GM18505 (cell line): ENCODE data around the gene A2M.

ENCODE experiments used
- ATAC-seq: cut with Tn5 transposase; IDR thresholded peaks from one replicate; pipeline ENCODE4 v1.9.1; 2021; ENCODE audit not compliant: unreplicated experiment
- POLR2A ChIP-seq: IDR thresholded peaks from 4 replicates; pipeline ENCODE4 v1.6.1; 2011; ENCODE audit warnings: borderline replicate concordance; ENCODE audit not compliant: insufficient read depth, insufficient read length; ENCODE audit errors: extremely low read depth

Gene A2M

GRCh38 chr12:9113296-9113986 is 2.3 kb downstream of the A2M start:
- ATAC-seq: no peak
- no peak for TF ChIP-seq POLR2A

- ATAC-seq: no peak
- TF ChIP-seq POLR2A: no peak
Measured at GRCh38 chr12:9112076-9112853, 3.5 kb downstream of the A2M start.

- no peak for TF ChIP-seq POLR2A
- no peak for ATAC-seq
Measured at GRCh38 chr12:9111525-9111924, 4.2 kb downstream of the A2M start.

- ATAC-seq: no peak
- no peak for TF ChIP-seq POLR2A
Measured at GRCh38 chr12:9109737-9110491, 5.8 kb downstream of the A2M start.

GRCh38 chr12:9109213-9109522 is 6.6 kb downstream of the A2M start:
- no peak for TF ChIP-seq POLR2A
- no peak for ATAC-seq

- TF ChIP-seq POLR2A: no peak
- ATAC-seq: no peak
Measured at GRCh38 chr12:9108504-9109212, 7.1 kb downstream of the A2M start.

GRCh38 chr12:9107542-9107873 is 8.2 kb downstream of the A2M start:
- no peak for TF ChIP-seq POLR2A
- no peak for ATAC-seq

- no peak for TF ChIP-seq POLR2A
- ATAC-seq: no peak
Measured at GRCh38 chr12:9106610-9107541, 8.8 kb downstream of the A2M start.

GRCh38 chr12:9106067-9106466 is 9.7 kb downstream of the A2M start:
- no peak for TF ChIP-seq POLR2A
- no peak for ATAC-seq

- ATAC-seq: no peak
Measured at GRCh38 chr12:9104767-9105423, 10.8 kb downstream of the A2M start.

GRCh38 chr12:9104087-9104486 is 11.6 kb downstream of the A2M start:
- TF ChIP-seq POLR2A: no peak

More at GRCh38 chr12:9104767-9105423, 10.8 kb downstream of the A2M start:
- TF ChIP-seq POLR2A: no peak

More at GRCh38 chr12:9104087-9104486, 11.6 kb downstream of the A2M start:
- ATAC-seq: no peak
